T-helper 1 cell treated with Interleukin-12 subunit alpha and Interleukin-12 subunit beta and Interleukin-4 antibody, amounts not matched to agents 30 ng/mL and 1 ng/mL, for 36 hours (primary cell): ENCODE data around the gene PSMF1. TPM values are rescaled to one million over a fixed set of nuclear protein-coding genes. Genes with fewer than 3 reads are reported as not detected.

ENCODE experiments used
- intact Hi-C: fragments of 100-400 bp; cut with micrococcal nuclease; formaldehyde crosslinking; loops from one replicate; pipeline ENCODE4 v1.15.1; 2024
- total RNA-seq: library from RNA; stranded (reverse); gene quantifications from 2 replicates; pipeline ENCODE4 v1.2.3, GENCODE V29; 2022

Gene PSMF1
- total RNA-seq, 1 donor from 2014 or later = 163 TPM

GRCh38 chr20:1187605-1188171 lies 69.3 kb downstream of the PSMF1 start:
- intact Hi-C loops = loop anchor here (10.0 kb wide), 2 partner anchors 213 to 373 kb away; no protein-coding TSS in a partner anchor

GRCh38 chr20:1188347-1188746 lies 69.9 kb downstream of the PSMF1 start:
- intact Hi-C loops = loop anchor here (10.0 kb wide), 2 partner anchors 214 to 374 kb away; no protein-coding TSS in a partner anchor

- intact Hi-C loops = loop anchor here (10.0 kb wide), 2 partner anchors 215 to 375 kb away; no protein-coding TSS in a partner anchor
These were observed 71.4 kb downstream of the PSMF1 start for GRCh38 chr20:1189827-1190226.

- intact Hi-C loops = no loop called here
These were observed 72.4 kb downstream of the PSMF1 start for GRCh38 chr20:1190847-1191246.

GRCh38 chr20:1191299-1191698 lies 72.9 kb downstream of the PSMF1 start:
- intact Hi-C loops = no loop called here

- intact Hi-C loops = no loop called here
These were observed 76.8 kb downstream of the PSMF1 start for GRCh38 chr20:1195226-1195625.

- intact Hi-C loops = no loop called here
These were observed 78.2 kb downstream of the PSMF1 start for GRCh38 chr20:1196634-1197033.

- intact Hi-C loops = no loop called here
These were observed 79.4 kb downstream of the PSMF1 start for GRCh38 chr20:1197801-1198200.

GRCh38 chr20:1198751-1199150 lies 80.3 kb downstream of the PSMF1 start:
- intact Hi-C loops = no loop called here

- intact Hi-C loops = no loop called here
These were observed 80.9 kb downstream of the PSMF1 start for GRCh38 chr20:1199212-1199873.

- intact Hi-C loops = no loop called here
These were observed 81.6 kb downstream of the PSMF1 start for GRCh38 chr20:1199964-1200363.

- intact Hi-C loops = no loop called here
These were observed 84.5 kb downstream of the PSMF1 start, which contains the start of gene C20orf202 for GRCh38 chr20:1202762-1203504. Gene C20orf202 (plus strand): TSS chr20:1203454. CDS start chr20:1203586, 132 bp downstream.

- intact Hi-C loops = no loop called here
These were observed 85.2 kb downstream of the PSMF1 start for GRCh38 chr20:1203630-1204029.

GRCh38 chr20:1204113-1204512 lies 85.7 kb downstream of the PSMF1 start:
- intact Hi-C loops = no loop called here

GRCh38 chr20:1204576-1204975 lies 86.2 kb downstream of the PSMF1 start:
- intact Hi-C loops = no loop called here

GRCh38 chr20:1205802-1206201 lies 87.4 kb downstream of the PSMF1 start:
- intact Hi-C loops = no loop called here

- intact Hi-C loops = no loop called here
These were observed 88.2 kb downstream of the PSMF1 start for GRCh38 chr20:1206366-1207148.

GRCh38 chr20:1207293-1207878 lies 89.0 kb downstream of the PSMF1 start:
- intact Hi-C loops = no loop called here

- intact Hi-C loops = loop anchor here (5.0 kb wide), 1 partner anchor 252 kb away; no protein-coding TSS in a partner anchor
These were observed 91.3 kb downstream of the PSMF1 start for GRCh38 chr20:1209447-1210387.

- intact Hi-C loops = loop anchor here (5.0 kb wide), 1 partner anchor 253 kb away; no protein-coding TSS in a partner anchor
These were observed 92.1 kb downstream of the PSMF1 start for GRCh38 chr20:1210501-1210900.
